GM18858 (cell line): ENCODE measurements around the gene KCNQ2.

Experiments used
- ATAC-seq: cut with Tn5 transposase; IDR thresholded peaks from one replicate; pipeline ENCODE4 v1.9.1; 2021; ENCODE audit not compliant: unreplicated experiment

Gene KCNQ2

GRCh38 chr20:63501818-63502670 is 29.6 kb upstream of the KCNQ2 start:
- ATAC-seq, result no peak

- ATAC-seq, result no peak
These were observed 28.7 kb upstream of the KCNQ2 start for GRCh38 chr20:63500902-63501817.

- ATAC-seq, result no peak
These were observed 27.9 kb upstream of the KCNQ2 start for GRCh38 chr20:63500151-63500901.

- ATAC-seq, result no peak
These were observed 27.0 kb upstream of the KCNQ2 start for GRCh38 chr20:63499338-63499969.

GRCh38 chr20:63498960-63499337 is 26.5 kb upstream of the KCNQ2 start, which contains the start of gene EEF1A2:
Gene EEF1A2 (minus strand): TSS chr20:63499083. CDS start chr20:63497763, 1,320 bp downstream.
- no peak for ATAC-seq

GRCh38 chr20:63497946-63498935 is 25.8 kb upstream of the KCNQ2 start:
- ATAC-seq, result no peak

- ATAC-seq, result no peak
These were observed 24.9 kb upstream of the KCNQ2 start for GRCh38 chr20:63497138-63497945.

GRCh38 chr20:63496596-63497120 is 24.2 kb upstream of the KCNQ2 start:
- ATAC-seq, result no peak

GRCh38 chr20:63495741-63496595 is 23.5 kb upstream of the KCNQ2 start:
- no peak for ATAC-seq

- no peak for ATAC-seq
These were observed 22.8 kb upstream of the KCNQ2 start for GRCh38 chr20:63495167-63495720.

- no peak for ATAC-seq
These were observed 22.1 kb upstream of the KCNQ2 start for GRCh38 chr20:63494420-63495166.

GRCh38 chr20:63494084-63494419 is 21.6 kb upstream of the KCNQ2 start:
- ATAC-seq, result no peak

- no peak for ATAC-seq
These were observed 21.1 kb upstream of the KCNQ2 start for GRCh38 chr20:63493563-63494020.

- no peak for ATAC-seq
These were observed 20.5 kb upstream of the KCNQ2 start for GRCh38 chr20:63492982-63493381.

GRCh38 chr20:63492518-63492917 is 20.1 kb upstream of the KCNQ2 start:
- ATAC-seq, result no peak

GRCh38 chr20:63491635-63492230 is 19.3 kb upstream of the KCNQ2 start:
- no peak for ATAC-seq
